NCI-H187 (cell line): Measurements from ENCODE around the gene CCDC178.
"Not testable (repeated sequence)": the region's sequence is repeated elsewhere in the genome, so short reads cannot be mapped to it uniquely, and the experiment has no call there.

Experiments used
- DNase-seq, 2 experiments: peaks; one replicate each; lab custom pipeline; 2025; lab: John Stamatoyannopoulos, UW

The CCDC178 gene

GRCh38 chr18:33440060-33441043 lies at the start of gene CCDC178:
TSS of gene CCDC178 (minus strand) at chr18:33440721. CDS start at chr18:33412088, 28,633 bp downstream.
- DNase-seq: no peak

- DNase-seq: no peak
Measured at GRCh38 chr18:33483908-33484307, 43.4 kb upstream of the CCDC178 start.

GRCh38 chr18:33472509-33472908 lies 32.0 kb upstream of the CCDC178 start:
- DNase-seq: no peak

GRCh38 chr18:33470216-33470615 lies 29.7 kb upstream of the CCDC178 start:
- DNase-seq: no peak

GRCh38 chr18:33469699-33470098 lies 29.2 kb upstream of the CCDC178 start:
- DNase-seq: no peak

GRCh38 chr18:33467531-33467930 lies 27.0 kb upstream of the CCDC178 start:
- DNase-seq: no peak

GRCh38 chr18:33466822-33467221 lies 26.3 kb upstream of the CCDC178 start:
- DNase-seq: no peak

GRCh38 chr18:33460681-33461080 lies 20.2 kb upstream of the CCDC178 start:
- no peak for DNase-seq

- DNase-seq: no peak
Measured at GRCh38 chr18:33459612-33460011, 19.1 kb upstream of the CCDC178 start.

GRCh38 chr18:33446604-33447003 lies 6.1 kb upstream of the CCDC178 start:
- no peak for DNase-seq

- no peak for DNase-seq
Measured at GRCh38 chr18:33444709-33445108, 4.2 kb upstream of the CCDC178 start.

- DNase-seq: no peak
Measured at GRCh38 chr18:33432857-33433256, 7.7 kb downstream of the CCDC178 start.

- no peak for DNase-seq
Measured at GRCh38 chr18:33427549-33427948, 13.0 kb downstream of the CCDC178 start.

GRCh38 chr18:33424266-33424946 lies 16.1 kb downstream of the CCDC178 start:
- no peak for DNase-seq

- no peak for DNase-seq
Measured at GRCh38 chr18:33421225-33421624, 19.3 kb downstream of the CCDC178 start.

GRCh38 chr18:33404244-33404873 lies 36.2 kb downstream of the CCDC178 start:
- no peak for DNase-seq

GRCh38 chr18:33398939-33399338 lies 41.6 kb downstream of the CCDC178 start:
- DNase-seq: not testable (repeated sequence)

GRCh38 chr18:33375829-33376228 lies 64.7 kb downstream of the CCDC178 start:
- no peak for DNase-seq

- DNase-seq: no peak
Measured at GRCh38 chr18:33372442-33372841, 68.1 kb downstream of the CCDC178 start.

- DNase-seq: no peak
Measured at GRCh38 chr18:33369711-33370449, 70.6 kb downstream of the CCDC178 start.

- DNase-seq: no peak
Measured at GRCh38 chr18:33356735-33357134, 83.8 kb downstream of the CCDC178 start.

GRCh38 chr18:33355756-33356155 lies 84.8 kb downstream of the CCDC178 start:
- no peak for DNase-seq
